HepG2 (cell line): Measurements from ENCODE around the gene PPIB.

Experiments
- CHD4 ChIP-seq: fragments of 200-600 bp; sonication (generic); IDR thresholded peaks from 2 replicates; pipeline ENCODE4 v1.7.0; 2017; ENCODE audit warnings: mild to moderate bottlenecking, low read length, borderline replicate concordance
- FOXM1 ChIP-seq: sonication (generic); formaldehyde crosslinking; IDR thresholded peaks from 2 replicates; pipeline ENCODE4 v1.5.0; 2020; ENCODE audit warnings: missing genetic modification reagents
- HMGA1 ChIP-seq: sonication (generic); formaldehyde crosslinking; conservative IDR thresholded peaks from 2 replicates; pipeline ENCODE4 v1.4.0; 2020; ENCODE audit warnings: missing genetic modification reagents
- RBM39 ChIP-seq: fragments of 200-400 bp; formaldehyde crosslinking; IDR thresholded peaks from one replicate; pipeline ENCODE4 v1.6.1; 2018; ENCODE audit warnings: antibody characterized with exemption, mild to moderate bottlenecking, low read depth, low read length; ENCODE audit not compliant: poor library complexity, severe bottlenecking
- ZNF326 ChIP-seq: sonication (generic); formaldehyde crosslinking; IDR thresholded peaks from 2 replicates; pipeline ENCODE4 v1.4.0; 2020; ENCODE audit warnings: missing genetic modification reagents, borderline replicate concordance
- ZZZ3 ChIP-seq: sonication (generic); formaldehyde crosslinking; IDR thresholded peaks from 2 replicates; pipeline ENCODE4 v1.4.0; 2020; ENCODE audit warnings: missing genetic modification reagents, mild to moderate bottlenecking, borderline replicate concordance
- TF ChIP-seq, protein P1 (sequence below): sonication (generic); formaldehyde crosslinking; conservative IDR thresholded peaks from 2 replicates; pipeline ENCODE4 v1.4.0; 2020; ENCODE audit warnings: missing genetic modification reagents

DNA sequence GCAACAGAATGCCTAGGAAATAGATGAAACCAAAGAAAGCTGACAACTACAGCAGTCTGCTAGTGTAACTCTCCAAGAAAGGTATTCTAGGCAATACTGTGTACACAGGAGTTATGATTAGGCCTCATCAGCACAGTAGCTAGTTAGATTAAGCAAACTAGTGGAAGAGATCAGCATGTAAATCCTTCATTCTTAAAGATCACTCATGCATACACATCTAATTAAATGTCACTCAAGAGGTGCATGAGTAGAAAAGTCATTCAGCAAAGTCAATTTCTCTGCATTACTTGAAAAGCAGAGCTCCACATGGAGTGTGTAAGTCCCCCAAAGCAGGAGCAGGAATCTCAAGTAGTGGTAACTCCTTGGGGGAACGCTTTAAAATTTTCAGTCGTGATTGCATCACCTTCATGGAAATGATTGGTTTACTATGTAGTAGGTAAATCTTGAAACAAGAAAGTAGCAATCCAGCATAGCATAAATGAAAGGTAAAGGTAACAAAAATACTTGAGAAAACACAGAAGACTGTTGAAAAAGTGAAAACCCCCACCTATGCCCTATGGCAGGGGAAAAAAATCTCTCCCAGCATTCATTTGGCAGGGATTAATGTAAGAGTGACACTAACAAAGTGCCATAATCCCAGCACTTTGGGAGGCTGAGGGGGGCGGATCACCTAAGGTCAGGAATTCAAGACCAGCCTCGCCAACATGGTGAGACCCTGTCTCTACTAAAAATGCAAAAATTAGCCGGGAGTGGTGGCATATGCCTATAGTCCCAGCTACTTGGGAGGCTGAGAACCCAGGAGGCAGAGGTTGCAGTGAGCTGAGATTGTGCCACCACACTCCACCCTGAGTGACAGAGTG lies 29.4 kb upstream of the PPIB start:
- TF ChIP-seq CHD4 = no peak
- TF ChIP-seq, protein P1, sequence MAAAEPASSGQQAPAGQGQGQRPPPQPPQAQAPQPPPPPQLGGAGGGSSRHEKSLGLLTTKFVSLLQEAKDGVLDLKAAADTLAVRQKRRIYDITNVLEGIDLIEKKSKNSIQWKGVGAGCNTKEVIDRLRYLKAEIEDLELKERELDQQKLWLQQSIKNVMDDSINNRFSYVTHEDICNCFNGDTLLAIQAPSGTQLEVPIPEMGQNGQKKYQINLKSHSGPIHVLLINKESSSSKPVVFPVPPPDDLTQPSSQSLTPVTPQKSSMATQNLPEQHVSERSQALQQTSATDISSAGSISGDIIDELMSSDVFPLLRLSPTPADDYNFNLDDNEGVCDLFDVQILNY (CRISPR knock-in tag) = no peak
- TF ChIP-seq FOXM1 (CRISPR knock-in tag) = no peak
- no peak for TF ChIP-seq ZNF326 (CRISPR knock-in tag)
- TF ChIP-seq HMGA1 (CRISPR knock-in tag) = no peak
- TF ChIP-seq ZZZ3 (CRISPR knock-in tag) = no peak
- no peak for TF ChIP-seq RBM39
